GM12891 (cell line): ENCODE results near the gene ALDH1A1.

Source experiments
- POLR2A ChIP-seq: IDR thresholded peaks from 2 replicates; pipeline ENCODE4 v1.6.1; 2011; ENCODE audit warnings: low read depth, low read length, control low read depth
- POLR2AphosphoS5 ChIP-seq: IDR thresholded peaks from 2 replicates; pipeline ENCODE4 v1.6.1; 2011; ENCODE audit warnings: low read depth, low read length, control low read depth
- POU2F2 ChIP-seq: IDR thresholded peaks from 2 replicates; pipeline ENCODE4 v1.6.1; 2011; ENCODE audit warnings: low read depth, mild to moderate bottlenecking, control low read depth, low read length, moderate library complexity
- TAF1 ChIP-seq: IDR thresholded peaks from 2 replicates; pipeline ENCODE4 v1.6.1; 2011; ENCODE audit warnings: low read depth, low read length, control low read depth

- no peak for TF ChIP-seq POLR2A
- TF ChIP-seq TAF1, result no peak
- TF ChIP-seq POLR2AphosphoS5, result no peak
- TF ChIP-seq POU2F2, result no peak
These were observed 21.4 kb downstream of the ALDH1A1 start for GRCh38 chr9:72931437-72931836.
